ENCODE results near the gene SETD1A. TPM values are rescaled to one million over a fixed set of nuclear protein-coding genes. Genes with fewer than 3 reads are reported as not detected.

Gene SETD1A
- total RNA-seq, 1 donor from 2014 or later = 33.4 TPM

Other genes with a start within 250 kb of the SETD1A start
- 39.2 and 40.8 TPM in 2 replicates for gene PHKG2, start 209.3 kb upstream of the SETD1A start, total RNA-seq
- 14.4 and 18.5 TPM in 2 replicates for gene CFAP119, start 195.7 kb upstream of the SETD1A start, total RNA-seq
- gene RNF40, start 195.4 kb upstream of the SETD1A start, total RNA-seq = 154 and 157 TPM in 2 replicates
- gene ZNF629, start 170.5 kb upstream of the SETD1A start, total RNA-seq = 41.0 and 41.4 TPM in 2 replicates
- 35.9 and 38.4 TPM in 2 replicates for gene BCL7C, start 63.7 kb upstream of the SETD1A start, total RNA-seq
- gene CTF1, start 61.1 kb upstream of the SETD1A start, total RNA-seq = 1.6 and 2.6 TPM in 2 replicates
- gene FBXL19, start 34.2 kb upstream of the SETD1A start, total RNA-seq = 78.1 and 84.7 TPM in 2 replicates
- 7.7 and 8.0 TPM in 2 replicates for gene ORAI3, start 8.7 kb upstream of the SETD1A start, total RNA-seq
- 1.9 and 2.3 TPM in 2 replicates for gene HSD3B7, start 27.5 kb downstream of the SETD1A start, total RNA-seq
- 12.1 and 14.1 TPM in 2 replicates for gene STX1B, start 52.9 kb downstream of the SETD1A start, total RNA-seq
- 21.9 and 26.0 TPM in 2 replicates for gene STX4, start 75.8 kb downstream of the SETD1A start, total RNA-seq
- gene ZNF668, start 116.5 kb downstream of the SETD1A start, total RNA-seq = 16.8 and 19.7 TPM in 2 replicates
- gene ZNF646, start 116.7 kb downstream of the SETD1A start, total RNA-seq = 32.3 and 32.4 TPM in 2 replicates
- 3.7 and 4.4 TPM in 2 replicates for gene PRSS53, start 131.2 kb downstream of the SETD1A start, total RNA-seq
- gene VKORC1, start 137.0 kb downstream of the SETD1A start, total RNA-seq = 62.4 and 70.1 TPM in 2 replicates
- gene BCKDK, start 150.6 kb downstream of the SETD1A start, total RNA-seq = 42.4 and 43.5 TPM in 2 replicates
- 72.6 and 76.9 TPM in 2 replicates for gene KAT8, start 159.9 kb downstream of the SETD1A start, total RNA-seq
- not detected in 2 replicates for gene PRSS8, start 178.0 kb downstream of the SETD1A start, total RNA-seq
- 0.68 and 1.1 TPM in 2 replicates for gene PRSS36, start 192.3 kb downstream of the SETD1A start, total RNA-seq
- 970 and 984 TPM in 2 replicates for gene FUS, start 222.4 kb downstream of the SETD1A start, total RNA-seq
- 1.7 and 3.3 TPM in 2 replicates for gene PYCARD, start 245.0 kb downstream of the SETD1A start, total RNA-seq